GM18526 (cell line): Measurements from ENCODE around the gene GTF3C5.

Experiments used
- POLR2A ChIP-seq: IDR thresholded peaks from 3 replicates; pipeline ENCODE4 v1.6.1; 2011; ENCODE audit not compliant: insufficient read length; ENCODE audit errors: extremely low read depth

Gene GTF3C5

GRCh38 chr9:133042676-133043075, 11.9 kb downstream of the GTF3C5 start:
- no peak for TF ChIP-seq POLR2A

DNA sequence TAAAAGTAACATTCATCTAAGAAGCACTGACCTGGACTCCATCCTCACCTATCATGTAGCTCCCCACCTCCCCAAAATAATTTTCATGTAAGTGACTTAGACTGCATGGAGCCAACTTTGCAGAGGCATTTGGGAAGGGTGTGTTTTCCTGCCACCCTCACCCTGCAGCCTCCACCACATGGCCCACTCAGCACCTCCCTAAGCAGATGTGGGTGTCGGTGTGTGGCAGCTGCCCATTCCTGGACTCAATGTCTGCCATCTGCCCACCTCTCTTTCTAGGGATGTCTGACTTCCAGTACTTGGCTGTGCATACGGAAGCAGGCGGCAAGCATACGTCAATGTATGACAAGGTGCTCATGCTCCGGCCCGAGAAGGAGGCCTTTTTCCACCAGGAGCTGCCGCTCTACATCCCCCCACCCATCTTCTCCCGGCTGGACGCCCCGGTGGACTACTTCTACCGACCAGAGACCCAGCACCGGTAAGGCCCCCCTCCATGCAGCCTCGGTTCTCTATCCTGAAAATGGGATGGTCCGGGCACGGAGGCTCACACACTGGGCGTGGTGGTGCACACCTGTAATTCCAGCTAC, 12.7 kb downstream of the GTF3C5 start:
- TF ChIP-seq POLR2A = no peak

DNA sequence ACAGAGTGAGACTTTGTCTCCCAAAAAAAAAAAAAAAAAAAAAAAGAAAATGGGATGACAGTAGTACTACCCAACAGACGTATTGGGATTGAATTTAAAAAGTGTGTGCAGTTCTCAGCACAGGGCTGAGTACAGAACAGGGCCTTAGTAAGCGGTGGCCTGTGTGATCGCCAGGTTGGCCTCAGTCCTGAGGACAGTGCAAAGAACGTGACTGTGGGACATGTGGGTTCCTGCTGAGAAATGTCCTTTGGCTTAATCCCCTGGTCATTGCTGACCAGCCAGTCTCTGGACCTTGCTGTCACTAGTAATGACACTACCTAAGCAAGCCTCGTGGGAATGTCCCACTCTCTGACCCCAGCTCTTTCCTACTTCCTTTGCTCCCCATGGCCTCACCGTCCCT, 13.3 kb downstream of the GTF3C5 start:
- no peak for TF ChIP-seq POLR2A

GRCh38 chr9:133044661-133045060, 13.9 kb downstream of the GTF3C5 start:
- TF ChIP-seq POLR2A = no peak

DNA sequence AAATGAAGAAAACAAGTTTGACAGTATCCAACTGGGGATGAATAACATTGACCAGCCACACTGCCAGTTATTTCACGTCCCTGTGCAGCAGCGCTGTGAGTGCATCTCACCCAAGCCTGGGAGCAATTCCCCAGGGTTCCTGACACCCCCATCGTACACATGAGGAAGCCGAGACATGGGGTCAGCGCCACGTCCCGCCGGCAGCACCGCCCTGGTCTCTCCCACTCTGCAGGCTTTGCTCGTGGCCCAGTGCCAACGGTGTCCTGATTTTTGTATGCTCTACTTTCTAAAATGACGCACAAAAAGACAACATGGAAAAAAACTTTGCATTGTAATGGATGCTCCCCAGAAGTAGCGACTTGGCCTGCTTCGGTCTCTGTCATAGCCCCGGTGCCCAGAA, 14.3 kb downstream of the GTF3C5 start:
- no peak for TF ChIP-seq POLR2A

GRCh38 chr9:133046196-133046899, 15.6 kb downstream of the GTF3C5 start:
- no peak for TF ChIP-seq POLR2A

GRCh38 chr9:133046900-133047295, 16.1 kb downstream of the GTF3C5 start:
- TF ChIP-seq POLR2A = no peak

DNA sequence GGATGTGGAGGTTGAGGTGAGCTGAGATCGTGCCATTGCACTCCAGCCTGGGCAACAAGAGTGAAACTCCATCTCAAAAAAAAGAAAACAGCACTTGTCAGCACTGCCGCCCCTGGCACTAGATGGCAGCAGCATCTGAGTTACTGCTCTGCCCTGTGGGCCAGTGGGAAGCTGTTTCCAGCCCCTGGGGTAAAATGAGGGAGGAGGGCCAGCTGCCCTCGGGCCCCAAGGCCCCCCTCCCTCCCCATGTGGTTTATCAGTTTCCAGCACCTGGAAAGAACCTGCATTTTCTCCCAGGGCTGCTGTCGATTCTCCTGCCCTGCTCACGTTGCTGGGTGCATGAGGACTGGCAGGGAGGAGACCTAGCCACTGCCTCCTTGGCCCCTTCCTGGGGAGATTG, 17.8 kb downstream of the GTF3C5 start:
- TF ChIP-seq POLR2A = no peak

- TF ChIP-seq POLR2A = no peak
Measured at GRCh38 chr9:133049043-133049442, 18.2 kb downstream of the GTF3C5 start.

DNA sequence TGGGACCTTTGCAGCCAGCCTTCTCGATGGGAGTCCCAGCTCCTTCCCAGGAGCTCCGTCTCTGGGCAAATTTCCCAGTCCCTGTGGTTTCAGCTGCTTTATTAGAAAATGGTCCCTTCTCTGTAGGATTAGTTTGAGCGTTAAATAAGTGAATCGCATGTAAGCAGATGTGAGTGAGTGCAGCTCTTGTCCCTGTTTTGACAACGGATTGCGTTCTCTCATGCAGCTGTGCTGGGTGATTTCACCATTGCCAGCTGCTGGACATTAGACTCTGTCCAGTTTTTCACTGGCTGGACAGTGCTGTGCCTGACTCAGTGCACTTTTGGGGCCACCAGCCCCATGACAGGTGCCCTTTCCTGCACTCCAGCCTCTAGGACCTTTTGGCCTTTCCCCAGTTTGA, 19.3 kb downstream of the GTF3C5 start:
- no peak for TF ChIP-seq POLR2A

DNA sequence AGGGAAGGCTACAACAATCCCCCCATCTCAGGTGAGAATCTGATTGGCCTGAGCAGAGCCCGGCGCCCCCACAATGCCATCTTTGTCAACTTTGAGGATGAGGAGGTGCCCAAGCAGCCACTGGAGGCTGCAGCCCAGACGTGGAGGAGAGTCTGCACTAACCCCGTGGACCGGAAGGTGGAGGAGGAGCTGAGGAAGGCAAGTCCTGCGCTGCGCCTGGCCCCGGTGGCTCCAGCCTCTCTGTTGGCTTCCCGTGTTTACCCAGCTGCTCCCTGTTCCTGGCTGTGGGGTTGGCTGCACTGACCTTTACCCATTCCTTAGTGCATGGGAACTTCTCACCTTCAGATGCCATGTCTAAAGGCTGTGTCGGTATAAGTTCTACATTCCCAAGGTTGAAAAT, 20.0 kb downstream of the GTF3C5 start:
- TF ChIP-seq POLR2A = no peak

GRCh38 chr9:133051281-133051900, 20.6 kb downstream of the GTF3C5 start:
- TF ChIP-seq POLR2A = no peak

DNA sequence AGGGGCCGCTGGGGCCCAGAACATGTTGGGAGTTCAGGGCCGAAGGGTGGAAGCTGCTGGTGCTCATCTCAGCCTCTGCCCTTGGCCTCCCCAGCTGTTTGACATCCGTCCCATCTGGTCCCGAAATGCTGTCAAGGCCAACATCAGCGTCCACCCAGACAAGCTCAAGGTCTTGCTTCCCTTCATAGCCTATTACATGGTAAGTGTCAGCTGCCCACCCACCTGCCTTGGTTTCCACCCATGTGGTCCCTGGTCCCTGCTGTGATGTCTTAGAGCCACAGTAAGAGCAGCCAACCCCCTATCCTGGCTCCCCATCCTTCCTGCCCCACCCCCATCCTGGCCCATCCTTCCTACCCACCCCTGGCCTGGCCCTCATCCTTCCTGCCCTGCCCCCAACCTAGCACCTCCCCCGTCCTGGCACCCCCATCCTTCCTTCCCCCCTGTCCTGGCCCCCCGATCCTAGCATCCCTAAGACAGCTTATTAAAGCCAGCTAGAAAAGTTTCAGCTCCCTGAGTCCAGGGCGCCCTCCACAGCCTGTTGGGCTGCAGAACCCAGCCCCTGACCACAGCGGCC, 21.3 kb downstream of the GTF3C5 start:
- TF ChIP-seq POLR2A = no peak

DNA sequence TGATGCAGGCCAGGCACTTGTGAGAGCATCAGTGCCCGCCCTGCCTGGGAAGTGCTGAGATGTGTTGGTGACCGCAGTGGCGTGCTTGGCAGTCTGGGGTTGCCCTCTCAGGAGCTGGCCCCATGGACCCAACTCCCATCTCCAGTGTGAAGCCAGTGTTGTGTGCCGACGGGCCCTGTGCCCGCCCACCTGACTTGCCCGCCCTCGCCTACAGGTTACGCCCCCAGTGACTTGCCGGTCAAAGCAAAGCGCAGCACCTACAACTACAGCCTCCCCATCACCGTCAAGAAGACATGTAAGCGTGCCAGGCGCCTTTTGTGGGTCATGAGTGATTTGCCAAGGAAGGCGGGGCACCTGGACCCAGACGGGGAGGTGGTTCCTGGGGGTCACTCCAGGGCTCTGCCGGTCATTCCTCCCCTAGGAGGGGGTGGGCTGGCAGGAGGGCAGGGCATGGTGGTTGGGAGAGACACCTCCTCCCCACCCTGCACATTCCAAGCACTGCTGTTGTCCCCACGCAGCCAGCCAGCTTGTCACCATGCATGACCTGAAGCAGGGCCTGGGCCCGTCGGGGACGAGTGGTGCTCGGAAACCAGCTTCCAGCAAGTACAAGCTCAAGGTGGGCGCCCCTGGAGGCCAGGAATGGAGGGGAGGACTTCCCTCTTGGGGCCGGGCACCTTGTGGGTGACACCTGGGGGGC, 23.5 kb downstream of the GTF3C5 start:
- TF ChIP-seq POLR2A = no peak

DNA sequence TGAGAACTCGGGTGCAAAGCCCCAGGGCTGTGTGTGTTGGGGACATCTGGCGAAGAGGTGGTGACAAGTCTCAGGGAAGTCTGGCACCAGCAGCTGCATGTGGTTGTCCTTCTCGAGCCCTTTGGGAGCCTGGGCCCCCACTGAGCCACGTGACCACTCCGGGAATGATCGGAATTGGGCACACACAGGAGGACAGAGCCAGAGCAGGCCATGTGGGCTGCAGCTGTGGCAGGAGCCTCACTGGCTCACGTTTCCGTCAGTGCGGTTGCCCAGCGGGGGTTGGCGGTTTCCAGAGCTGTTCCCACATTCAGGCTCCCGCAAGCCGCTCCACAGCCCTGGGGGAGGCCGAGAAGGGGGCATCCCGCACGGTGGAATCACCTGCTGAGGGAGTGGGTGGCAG, 24.2 kb downstream of the GTF3C5 start:
- no peak for TF ChIP-seq POLR2A

DNA sequence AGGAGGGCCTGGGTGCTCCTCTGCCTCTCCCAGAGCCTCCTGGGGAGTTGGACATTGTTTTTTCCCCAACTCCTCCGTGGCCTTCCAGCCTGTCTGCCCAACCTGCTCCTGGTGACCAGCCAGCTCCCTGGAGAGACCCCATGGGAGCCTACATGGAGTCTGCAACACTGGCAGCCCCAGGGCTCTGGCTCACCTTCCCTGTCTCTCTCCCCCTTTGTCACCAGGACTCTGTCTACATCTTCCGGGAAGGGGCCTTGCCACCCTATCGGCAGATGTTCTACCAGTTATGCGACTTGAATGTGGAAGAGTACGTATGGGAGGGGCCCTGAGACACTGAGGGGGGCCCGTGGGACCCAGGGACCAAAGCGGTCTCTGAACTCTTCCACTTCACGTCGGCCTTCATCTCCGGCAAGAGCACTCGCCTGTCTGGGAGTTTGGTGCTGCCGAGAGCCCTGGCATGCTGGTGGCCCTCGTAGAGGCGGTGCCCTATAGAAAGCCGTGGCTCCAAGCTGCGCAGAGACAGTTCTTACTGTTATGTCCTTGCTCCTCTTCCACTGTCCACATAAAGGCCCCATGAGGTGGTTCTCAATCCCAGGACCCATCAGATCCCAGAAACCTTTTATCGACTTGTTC, 25.1 kb downstream of the GTF3C5 start:
- TF ChIP-seq POLR2A = no peak

DNA sequence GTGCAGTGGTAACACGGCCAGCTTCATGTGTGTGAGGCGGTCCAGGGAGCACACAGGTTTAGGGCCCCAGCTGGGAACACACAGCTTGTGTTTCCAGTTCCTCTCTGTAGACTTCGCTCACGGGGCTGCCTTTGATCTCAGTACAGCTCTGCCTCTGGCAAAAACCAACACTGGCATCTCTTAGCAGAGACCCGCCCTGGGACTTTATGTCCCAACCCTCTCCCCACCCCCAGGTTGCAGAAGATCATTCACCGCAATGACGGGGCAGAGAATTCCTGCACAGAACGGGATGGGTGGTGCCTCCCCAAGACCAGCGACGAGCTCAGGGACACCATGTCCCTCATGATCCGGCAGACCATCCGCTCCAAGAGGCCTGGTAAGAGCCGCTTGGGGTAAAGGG, 25.7 kb downstream of the GTF3C5 start:
- no peak for TF ChIP-seq POLR2A
